Stimulated activated CD8-positive, alpha-beta memory T cell treated with anti-CD3 and anti-CD28 coated beads, Interleukin-15, amount 100 ng/mL, for 24 hours (primary cell): ENCODE results near the gene UCP3.
"Not testable (repeated sequence)": the region's sequence is repeated elsewhere in the genome, so short reads cannot be mapped to it uniquely, and the experiment has no call there.

Source experiments
- DNase-seq: peaks from one replicate; pipeline ENCODE4 v3.0.0-alpha.2; 2020; ENCODE audit warnings: low read depth

Gene UCP3

GRCh38 chr11:74000307-74001133 is 8.4 kb downstream of the UCP3 start:
- no peak for DNase-seq

GRCh38 chr11:73999581-74000306 is 9.1 kb downstream of the UCP3 start:
- no peak for DNase-seq

DNA sequence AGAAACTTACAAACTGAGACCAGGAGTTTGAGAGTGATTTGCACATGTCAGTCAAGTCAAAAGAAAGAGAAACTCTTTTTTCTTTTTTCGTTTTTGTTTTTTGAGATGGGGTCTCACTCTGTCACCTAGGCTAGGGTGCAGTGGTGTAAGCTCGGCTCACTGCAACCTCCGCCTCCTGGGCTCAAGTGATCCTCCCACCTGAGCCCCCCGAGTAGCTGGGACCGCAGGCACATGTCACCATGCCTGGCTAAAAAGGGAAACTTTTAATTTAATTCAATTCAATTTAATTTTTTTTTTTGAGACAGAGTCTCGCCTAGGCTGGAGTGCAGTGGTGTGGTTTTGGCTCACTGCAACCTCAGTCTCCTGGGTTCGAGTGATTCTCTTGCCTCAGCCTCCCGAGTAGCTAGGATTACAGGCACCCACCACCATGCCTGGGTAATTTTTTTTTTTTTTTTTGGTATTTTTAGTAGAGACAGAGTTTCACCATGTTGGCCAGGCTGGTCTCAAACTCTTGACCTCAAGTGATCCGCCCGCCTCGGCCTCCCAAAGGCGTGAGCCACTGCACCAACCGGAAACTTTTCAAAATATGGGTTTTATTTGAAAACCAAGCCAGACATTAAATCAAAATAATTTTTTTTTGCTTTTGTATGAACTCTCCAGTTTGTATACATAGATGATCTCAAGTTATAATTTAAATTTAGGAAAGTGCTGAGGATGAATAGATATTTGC is 9.9 kb downstream of the UCP3 start:
- DNase-seq: no peak

- DNase-seq: no peak
Measured at GRCh38 chr11:73997120-73997770, 11.6 kb downstream of the UCP3 start.

DNA sequence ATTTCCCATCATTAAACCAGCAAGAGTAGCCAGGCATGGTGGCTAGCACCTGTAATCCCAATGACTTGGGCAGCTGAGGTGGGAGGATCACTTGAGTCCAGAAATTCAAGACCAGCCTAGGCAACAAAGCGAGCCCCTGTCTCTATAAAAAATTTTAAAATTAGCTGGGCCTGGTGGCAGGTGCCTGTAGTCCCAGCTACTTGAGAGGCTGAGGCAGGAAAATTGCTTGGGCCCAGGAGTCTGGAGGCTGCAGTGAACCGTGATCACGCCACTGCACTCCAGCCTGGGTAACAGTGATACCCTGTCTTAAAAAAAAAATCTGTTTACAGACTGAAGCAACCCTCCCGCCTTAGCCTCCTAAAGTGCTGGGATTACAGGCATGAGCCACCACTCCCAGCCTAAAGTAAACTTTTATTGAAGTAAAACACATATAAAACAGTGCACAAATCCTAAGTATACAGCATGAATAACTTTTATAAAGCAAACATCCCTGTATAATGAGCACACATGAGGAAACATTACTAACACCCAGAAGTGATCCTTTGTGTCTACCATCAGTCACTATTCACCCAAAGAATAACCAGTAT is 12.6 kb downstream of the UCP3 start:
- no peak for DNase-seq

DNA sequence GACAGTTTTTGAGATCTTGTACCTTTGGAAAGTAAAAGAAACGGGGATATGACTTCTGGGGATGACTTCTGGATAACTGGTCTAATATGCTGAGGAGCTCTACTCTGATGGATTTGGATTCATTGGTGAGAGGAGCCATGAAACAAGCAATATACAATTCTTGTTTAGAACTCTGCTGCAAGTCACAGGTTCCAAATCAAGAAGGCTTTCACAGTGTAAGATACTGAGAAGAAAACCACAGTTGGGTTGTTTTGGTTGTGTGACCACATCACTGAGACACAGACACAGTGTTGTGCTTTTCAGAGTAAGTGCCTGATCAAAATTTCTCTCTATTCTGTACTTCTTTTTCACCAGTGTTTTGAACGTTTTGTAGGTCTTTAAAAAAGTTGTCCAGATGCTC is 13.2 kb downstream of the UCP3 start:
- DNase-seq: no peak

GRCh38 chr11:73995247-73995646 is 13.6 kb downstream of the UCP3 start:
- no peak for DNase-seq

DNA sequence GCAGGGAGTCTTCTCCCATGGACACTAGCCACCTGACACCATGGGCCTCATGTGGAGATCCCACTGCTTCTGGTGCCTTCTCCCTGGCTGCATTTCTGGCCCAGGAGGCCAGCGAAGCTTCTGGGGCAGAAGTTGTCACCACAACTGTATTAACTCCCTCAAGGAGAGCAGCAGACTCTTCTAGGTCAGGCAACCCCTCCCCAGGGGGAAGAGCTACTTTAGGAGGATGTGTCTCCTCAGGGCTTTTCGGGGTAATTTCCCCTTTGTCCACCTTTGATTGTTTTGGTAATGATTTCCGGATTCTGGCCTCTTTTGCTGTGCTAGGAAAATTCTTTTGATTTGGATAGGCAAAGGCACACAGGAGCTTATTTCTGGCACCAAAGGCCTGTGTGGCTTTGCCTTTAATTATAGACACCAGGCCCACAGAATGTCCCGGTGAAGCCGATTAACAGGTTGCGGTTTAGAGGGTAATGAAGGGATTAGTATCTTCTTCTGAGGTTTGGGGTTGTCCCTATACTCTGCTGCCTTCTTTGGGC is 17.3 kb downstream of the UCP3 start:
- no peak for DNase-seq

DNA sequence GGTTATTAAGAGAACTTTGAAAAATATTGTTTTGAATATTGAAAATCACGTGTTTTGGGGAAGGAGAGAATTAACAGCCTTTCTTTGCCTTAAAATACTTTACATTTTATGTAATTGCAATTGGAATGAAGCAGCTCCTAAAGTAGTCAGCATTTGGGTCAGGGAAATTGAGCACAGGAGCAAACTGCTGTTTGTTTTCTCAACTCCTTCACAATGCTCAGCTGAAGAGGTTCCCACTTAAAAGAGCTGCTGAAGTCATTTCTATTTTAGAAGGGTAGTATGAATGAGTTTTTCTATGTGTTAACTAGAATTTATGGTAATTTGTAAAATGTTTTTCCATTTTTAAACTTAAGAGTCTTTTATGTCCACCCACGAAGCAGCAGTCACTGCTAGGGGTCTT is 18.2 kb downstream of the UCP3 start:
- DNase-seq: no peak

GRCh38 chr11:73989156-73989555 is 19.7 kb downstream of the UCP3 start:
- DNase-seq: no peak

GRCh38 chr11:73988227-73988626 is 20.7 kb downstream of the UCP3 start:
- DNase-seq: no peak

GRCh38 chr11:73985661-73986060 is 23.2 kb downstream of the UCP3 start:
- not testable (repeated sequence) for DNase-seq

DNA sequence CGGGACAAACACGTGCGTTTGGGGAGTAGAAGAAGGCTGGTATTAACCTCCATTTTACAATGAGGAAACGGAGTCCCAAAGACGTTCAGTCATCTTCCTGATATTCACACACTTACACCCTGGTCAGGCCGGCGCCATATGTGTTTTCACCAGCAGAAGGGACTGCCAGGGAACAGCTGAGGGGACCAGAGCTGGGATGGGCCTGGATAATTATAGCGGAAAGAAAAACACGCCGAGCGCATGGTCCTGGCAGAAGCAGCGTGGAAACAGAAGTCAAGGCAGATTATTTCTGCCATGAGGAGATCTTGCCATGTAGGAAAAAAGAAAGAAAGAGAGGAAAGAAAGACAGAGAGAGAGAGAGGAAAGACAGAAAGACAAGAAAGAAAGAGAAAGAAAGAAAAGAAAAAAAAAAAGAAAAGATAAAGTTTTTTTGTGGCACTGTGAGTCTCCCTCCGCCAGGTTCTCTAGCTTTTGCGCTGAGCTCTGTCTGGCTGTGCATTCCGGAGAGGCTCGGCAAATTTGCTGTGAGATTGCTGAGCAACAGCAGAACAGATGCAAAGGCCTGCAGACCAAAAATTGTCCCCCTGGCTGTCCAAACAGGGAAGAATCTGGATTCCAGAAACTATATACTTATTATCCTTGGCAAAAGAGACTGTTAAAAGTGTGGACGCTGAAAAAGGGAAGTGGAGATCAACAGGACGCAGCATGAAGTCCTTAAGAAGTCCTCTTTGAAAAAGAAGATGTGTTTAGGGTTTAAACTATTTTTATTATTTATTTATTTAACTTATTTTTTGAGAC is 24.9 kb downstream of the UCP3 start:
- DNase-seq: no peak

- peak; percentile 79 for DNase-seq
Measured at GRCh38 chr11:73982990-73983740, 25.7 kb downstream of the UCP3 start.

GRCh38 chr11:73982595-73982989 is 26.3 kb downstream of the UCP3 start, which contains the start of gene UCP2:
TSS of gene UCP2 (minus strand) at chr11:73982843. CDS start at chr11:73978378, 4,465 bp downstream.
- DNase-seq: peak; percentile 80

DNA sequence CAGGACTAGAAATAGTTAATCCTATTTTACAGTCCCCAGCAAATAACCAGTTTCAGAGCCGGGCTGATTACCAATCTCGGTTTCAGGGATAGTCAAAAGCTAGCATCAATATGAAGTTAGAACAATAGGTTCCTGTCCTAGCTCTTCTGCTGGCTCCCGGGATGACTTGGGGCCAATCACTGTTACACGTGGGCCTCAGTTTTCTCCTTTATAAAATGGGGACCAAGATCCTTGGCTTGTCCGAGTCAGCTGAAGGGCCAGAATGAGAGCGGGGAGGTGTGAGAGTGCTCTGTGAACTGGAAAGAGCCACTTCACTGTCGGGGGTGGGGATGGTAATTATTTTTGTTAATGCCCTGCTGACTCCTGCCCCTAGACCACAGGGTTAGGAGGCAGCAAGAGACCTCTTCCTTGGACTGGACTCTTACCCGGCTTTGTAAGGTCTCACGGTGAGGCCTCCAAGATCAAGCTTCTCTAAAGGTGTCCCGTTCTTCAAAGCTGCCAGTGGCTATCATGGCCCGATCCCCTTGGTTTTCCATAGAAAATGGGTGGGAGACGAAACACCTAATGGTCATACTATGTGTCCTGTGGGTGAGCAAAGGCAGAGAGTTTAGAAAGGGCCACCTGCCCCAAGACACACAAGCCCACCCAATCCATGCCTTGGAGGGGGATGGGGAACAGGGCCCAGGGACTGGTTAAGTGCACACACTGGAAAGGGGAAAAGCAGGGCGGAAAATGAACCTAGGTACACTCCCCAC is 27.7 kb downstream of the UCP3 start:
- DNase-seq: no peak

DNA sequence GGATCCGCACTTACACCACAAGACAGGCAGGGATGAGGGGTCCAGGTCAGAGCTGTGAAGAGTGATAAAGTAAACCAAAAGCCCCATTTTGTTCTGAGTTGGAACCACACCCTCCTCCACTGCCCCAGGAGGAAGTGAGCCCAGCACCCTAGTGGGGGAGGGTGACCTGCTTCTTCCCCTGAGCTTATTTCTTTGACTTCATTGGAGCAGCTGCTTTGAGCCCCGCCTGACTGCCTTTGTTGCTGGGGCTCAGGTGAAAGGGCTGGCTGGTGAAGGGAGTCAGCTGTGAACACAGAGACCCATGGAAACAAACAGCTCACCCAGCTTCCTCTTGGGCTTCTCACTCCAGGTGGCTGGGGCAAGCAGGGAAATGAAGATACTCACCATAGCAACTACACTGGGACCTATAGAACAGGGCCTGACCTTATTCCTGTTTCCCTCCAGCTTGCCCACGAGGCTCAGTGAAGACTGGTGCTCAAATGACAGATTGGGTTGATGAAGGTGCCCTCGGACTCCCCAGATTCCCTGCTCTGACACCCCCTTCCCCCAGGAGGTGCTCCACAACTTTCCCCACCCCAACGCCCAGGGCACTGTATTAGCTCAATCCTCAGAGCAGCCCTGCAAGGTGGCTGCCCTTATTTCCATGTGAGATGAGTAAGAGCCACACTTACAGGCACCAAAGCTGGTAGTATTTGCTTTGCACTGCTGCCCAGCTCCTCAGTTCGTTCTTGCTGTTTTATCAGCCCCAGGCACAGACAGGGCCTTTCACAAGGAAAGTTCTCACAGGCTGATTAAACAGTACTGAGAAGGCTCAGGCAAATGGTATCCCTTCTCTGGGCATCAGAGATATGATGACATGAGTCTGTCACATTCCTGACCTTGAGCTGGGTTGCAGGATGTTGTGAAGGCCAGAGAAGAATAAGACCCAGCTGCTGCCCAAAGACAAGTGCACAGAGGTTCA is 28.6 kb downstream of the UCP3 start:
- no peak for DNase-seq

DNA sequence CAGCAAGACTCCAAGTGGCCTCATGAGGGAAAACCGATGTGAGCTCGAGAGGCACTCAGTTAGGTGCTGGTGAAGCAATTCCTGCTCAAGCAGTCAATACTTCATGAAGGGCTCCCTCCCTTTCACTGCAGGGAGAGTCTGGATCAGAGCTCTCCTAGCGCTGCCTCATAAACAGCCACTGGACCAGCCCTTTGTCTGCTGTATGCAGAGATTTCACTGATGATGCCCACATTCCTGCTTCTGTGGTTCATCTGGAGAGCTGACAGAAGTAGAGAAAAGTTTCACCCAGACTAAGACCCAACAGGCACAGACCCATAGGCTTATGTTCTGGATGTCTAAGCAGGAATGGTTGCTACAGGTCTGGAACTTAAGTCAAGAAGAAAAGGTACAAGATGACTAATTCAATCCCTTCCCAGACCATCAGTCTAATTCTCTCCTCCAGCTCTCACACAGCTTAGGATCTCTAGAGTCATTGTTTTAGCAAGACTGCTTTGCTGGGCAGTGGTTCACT is 30.3 kb downstream of the UCP3 start:
- no peak for DNase-seq
